Activated T-helper 1 cell treated with anti-CD3 and anti-CD28 coated beads, Interleukin-2, amount 50 U/mL, for 16 hours (primary cell): Measurements from ENCODE around the gene PSMB2.

Experiments
- DNase-seq, 2 donors: peaks; one replicate each; pipeline ENCODE4 v3.0.0-alpha.2; 2020; ENCODE audit warnings: low read depth in 1 of 2, low spot score in 1 of 2

Gene PSMB2

GRCh38 chr1:35573198-35574124 lies 67.9 kb downstream of the PSMB2 start, which contains the start of gene TFAP2E:
TFAP2E (plus strand) TSS chr1:35573314; CDS start chr1:35573578, 264 bp downstream.
- no peak for DNase-seq

GRCh38 chr1:35572296-35572695 lies 69.0 kb downstream of the PSMB2 start:
- DNase-seq: no peak

GRCh38 chr1:35571263-35571662 lies 70.1 kb downstream of the PSMB2 start:
- DNase-seq: no peak

GRCh38 chr1:35570589-35571137 lies 70.7 kb downstream of the PSMB2 start:
- no peak for DNase-seq

GRCh38 chr1:35569936-35570335 lies 71.4 kb downstream of the PSMB2 start:
- no peak for DNase-seq

GRCh38 chr1:35568975-35569395 lies 72.3 kb downstream of the PSMB2 start:
- DNase-seq: peak in 1 of 2 donors; percentile 31

GRCh38 chr1:35567947-35568558 lies 73.3 kb downstream of the PSMB2 start:
- DNase-seq: no peak

GRCh38 chr1:35565742-35566133 lies 75.6 kb downstream of the PSMB2 start:
- no peak for DNase-seq

- DNase-seq: no peak
Observed at GRCh38 chr1:35564884-35565741, 76.2 kb downstream of the PSMB2 start.

GRCh38 chr1:35564037-35564883 lies 77.1 kb downstream of the PSMB2 start:
- DNase-seq: peak; percentile 63 to 67

GRCh38 chr1:35563166-35563565 lies 78.2 kb downstream of the PSMB2 start:
- no peak for DNase-seq

GRCh38 chr1:35561972-35562680 lies 79.2 kb downstream of the PSMB2 start:
- DNase-seq: no peak

GRCh38 chr1:35561297-35561971 lies 79.9 kb downstream of the PSMB2 start:
- DNase-seq: no peak

GRCh38 chr1:35560256-35561225 lies 80.8 kb downstream of the PSMB2 start:
- no peak for DNase-seq

- no peak for DNase-seq
Observed at GRCh38 chr1:35559317-35559944, 81.9 kb downstream of the PSMB2 start.

GRCh38 chr1:35558374-35559316 lies 82.7 kb downstream of the PSMB2 start:
- DNase-seq: no peak
